Activated naive CD8-positive, alpha-beta T cell treated with anti-CD3 and anti-CD28 coated beads, Interleukin-2, amount 50 U/mL, for 24 hours (primary cell): ENCODE results near the gene TBCD.
A peak's percentile ranks its signal among the peaks of the same experiment; 100 is the strongest.

ENCODE experiments used
- ATAC-seq: fragments of 150-1000 bp; cut with Tn5 transposase; one replicate; pipeline ENCODE4 v1.10.0; 2021
- DNase-seq: peaks from one replicate; pipeline ENCODE4 v3.0.0; 2021
- H3K27ac Mint-ChIP-seq: one replicate; pipeline ENCODE4 v1.8.0; 2021; ENCODE audit warnings: mild to moderate bottlenecking, mixed read lengths
- H3K27me3 Mint-ChIP-seq: one replicate; pipeline ENCODE4 v1.8.0; 2021; ENCODE audit warnings: mixed read lengths
- H3K36me3 Mint-ChIP-seq: one replicate; pipeline ENCODE4 v1.8.0; 2021; ENCODE audit warnings: low read depth, mixed read lengths
- H3K4me1 Mint-ChIP-seq: one replicate; pipeline ENCODE4 v1.8.0; 2021; ENCODE audit warnings: mixed read lengths
- H3K4me3 Mint-ChIP-seq: one replicate; pipeline ENCODE4 v1.8.0; 2021; ENCODE audit warnings: mild to moderate bottlenecking, moderate library complexity, mixed read lengths
- H3K9me3 Mint-ChIP-seq: one replicate; pipeline ENCODE4 v1.8.0; 2021; ENCODE audit warnings: mixed read lengths

TBCD gene

DNA sequence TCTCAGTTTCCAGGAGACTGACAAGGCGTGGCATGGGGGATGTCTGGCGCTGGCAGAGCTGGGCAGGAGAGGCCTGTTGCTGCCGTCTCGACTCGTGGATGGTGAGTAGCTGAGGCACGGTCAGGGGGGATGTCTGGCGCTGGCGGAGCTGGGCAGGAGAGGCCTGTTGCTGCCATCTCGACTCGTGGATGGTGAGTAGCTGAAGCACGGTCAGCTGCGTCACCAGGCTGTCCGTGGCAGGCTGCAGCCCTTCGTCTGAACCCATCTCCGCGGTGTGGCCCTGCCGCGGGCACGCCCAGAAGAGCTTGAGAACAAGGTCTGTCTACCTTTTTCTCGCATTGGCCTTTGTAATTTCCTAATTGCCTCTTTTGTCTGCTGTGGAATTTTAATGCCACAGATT lies 63.0 kb downstream of the TBCD start:
- no peaks in the 10 kb centered on the region for H3K27me3 Mint-ChIP-seq

GRCh38 chr17:82815354-82815753 lies 63.5 kb downstream of the TBCD start:
- H3K36me3 Mint-ChIP-seq: peaks cover 45% of the 10 kb centered on the region
- no peak overlapping the region for H3K4me3 Mint-ChIP-seq
- ATAC-seq: no peak

More for the DNA sequence above, 63.0 kb downstream of the TBCD start:
- peaks cover 10% of the 10 kb centered on the region for H3K4me1 Mint-ChIP-seq
- DNase-seq: no peak
- ATAC-seq: no peak
- H3K36me3 Mint-ChIP-seq: peaks cover 41% of the 10 kb centered on the region
- H3K9me3 Mint-ChIP-seq: no peaks in the 10 kb centered on the region
- H3K4me3 Mint-ChIP-seq: no peak overlapping the region
- peak overlapping the region; percentile 31 for H3K27ac Mint-ChIP-seq

DNA sequence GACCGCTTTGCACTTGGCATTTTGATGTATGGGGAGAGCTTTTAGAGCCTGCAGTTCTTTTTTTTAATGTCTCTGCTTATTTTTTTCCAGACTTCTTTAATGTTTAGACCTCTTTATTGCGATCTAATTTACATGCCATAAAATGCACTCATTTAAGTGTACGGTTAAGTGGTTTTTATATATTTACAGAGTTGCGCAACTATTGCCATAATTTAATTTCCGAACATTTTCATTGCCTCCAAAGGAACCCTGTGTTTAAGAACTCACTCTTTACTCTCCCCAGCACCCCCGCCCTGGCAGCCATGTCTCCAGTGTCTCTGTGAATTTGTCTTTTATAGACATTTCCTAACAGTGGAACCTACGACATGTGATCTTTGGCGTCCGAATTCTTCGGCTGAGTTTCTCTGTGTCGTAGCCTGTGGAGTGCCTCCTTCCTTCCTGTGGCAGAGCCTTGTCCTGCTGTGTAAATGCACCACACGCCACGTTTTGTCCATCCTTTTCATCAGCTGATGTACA lies 64.0 kb downstream of the TBCD start:
- peaks cover 10% of the 10 kb centered on the region for H3K4me1 Mint-ChIP-seq

More at GRCh38 chr17:82815354-82815753, 63.5 kb downstream of the TBCD start:
- peaks cover 2% of the 10 kb centered on the region for H3K9me3 Mint-ChIP-seq
- H3K4me1 Mint-ChIP-seq: peaks cover 10% of the 10 kb centered on the region
- no peak for DNase-seq
- no peak overlapping the region for H3K27ac Mint-ChIP-seq
- no peaks in the 10 kb centered on the region for H3K27me3 Mint-ChIP-seq

DNA sequence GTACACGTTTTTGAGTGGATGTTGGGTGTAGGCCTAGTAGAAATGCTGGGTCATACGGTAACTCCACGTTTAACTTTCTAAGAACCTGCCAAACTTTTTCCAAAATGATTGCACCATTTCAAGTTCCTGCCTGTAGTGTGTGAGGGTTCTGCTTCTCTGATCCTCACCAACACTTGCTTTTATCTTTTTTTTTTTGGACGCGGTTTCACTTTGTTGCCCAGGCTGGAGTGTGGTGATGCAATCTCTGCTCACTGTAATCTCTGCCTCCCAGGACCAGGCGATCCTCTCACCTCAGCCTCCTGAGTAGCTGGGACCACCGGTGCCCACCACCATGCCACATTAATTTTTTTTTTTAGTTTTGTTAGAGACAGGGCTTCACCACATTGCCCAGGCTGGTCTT lies 64.5 kb downstream of the TBCD start:
- H3K36me3 Mint-ChIP-seq: peaks cover 55% of the 10 kb centered on the region
- H3K9me3 Mint-ChIP-seq: peaks cover 5% of the 10 kb centered on the region
- H3K27ac Mint-ChIP-seq: peak overlapping the region; percentile 6
- ATAC-seq (no peak), DNase-seq (no peak)
- H3K4me3 Mint-ChIP-seq: no peak overlapping the region
- H3K4me1 Mint-ChIP-seq: peaks cover 10% of the 10 kb centered on the region
- no peaks in the 10 kb centered on the region for H3K27me3 Mint-ChIP-seq

More for the DNA sequence above, 64.0 kb downstream of the TBCD start:
- Mint-ChIP-seq H3K27me3 (no peaks in the 10 kb centered on the region), H3K4me3 (no peak overlapping the region), H3K9me3 (peaks cover 5% of the 10 kb centered on the region), H3K36me3 (peaks cover 50% of the 10 kb centered on the region), H3K27ac (peak overlapping the region; percentile 6)
- DNase-seq (no peak), ATAC-seq (no peak)

DNA sequence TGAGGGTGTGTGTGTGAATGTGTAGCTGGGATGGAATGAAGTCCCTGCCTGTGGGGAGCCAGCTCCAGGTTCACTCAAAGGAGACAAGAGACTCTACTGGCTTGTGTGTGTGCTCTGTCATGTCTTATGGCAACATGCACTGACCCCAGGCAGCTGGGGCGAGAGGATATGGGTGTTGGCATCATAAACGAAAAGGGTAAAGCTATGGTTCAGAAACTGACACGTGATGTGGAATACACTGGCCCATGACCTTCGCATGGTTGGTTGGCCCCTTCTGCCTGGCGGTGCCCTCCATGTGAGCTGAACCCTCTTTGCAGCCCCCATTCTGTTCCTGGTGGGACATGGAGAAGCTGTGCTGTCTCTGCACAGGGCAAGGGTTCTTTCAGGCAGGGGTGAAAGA lies 66.1 kb downstream of the TBCD start:
- H3K9me3 Mint-ChIP-seq: peaks cover 5% of the 10 kb centered on the region
- peaks cover 56% of the 10 kb centered on the region for H3K36me3 Mint-ChIP-seq
- no peak overlapping the region for H3K27ac Mint-ChIP-seq
- no peak for DNase-seq
- no peak overlapping the region for H3K4me3 Mint-ChIP-seq
- no peaks in the 10 kb centered on the region for H3K27me3 Mint-ChIP-seq
- no peak for ATAC-seq
- H3K4me1 Mint-ChIP-seq: peaks cover 10% of the 10 kb centered on the region

GRCh38 chr17:82820278-82821251 lies 68.7 kb downstream of the TBCD start:
- no peak overlapping the region for H3K27ac Mint-ChIP-seq
- DNase-seq (no peak), ATAC-seq (no peak)
- peaks cover 5% of the 10 kb centered on the region for H3K9me3 Mint-ChIP-seq
- H3K4me3 Mint-ChIP-seq: no peak overlapping the region
- peaks cover 48% of the 10 kb centered on the region for H3K36me3 Mint-ChIP-seq
- H3K4me1 Mint-ChIP-seq: peaks cover 9% of the 10 kb centered on the region
- H3K27me3 Mint-ChIP-seq: no peaks in the 10 kb centered on the region

GRCh38 chr17:82821554-82821953 lies 69.7 kb downstream of the TBCD start:
- no peak for ATAC-seq
- Mint-ChIP-seq H3K9me3 (peaks cover 5% of the 10 kb centered on the region), H3K4me1 (peaks cover 9% of the 10 kb centered on the region), H3K27me3 (no peaks in the 10 kb centered on the region), H3K27ac (no peak overlapping the region), H3K4me3 (no peak overlapping the region), H3K36me3 (peaks cover 42% of the 10 kb centered on the region)
- no peak for DNase-seq

DNA sequence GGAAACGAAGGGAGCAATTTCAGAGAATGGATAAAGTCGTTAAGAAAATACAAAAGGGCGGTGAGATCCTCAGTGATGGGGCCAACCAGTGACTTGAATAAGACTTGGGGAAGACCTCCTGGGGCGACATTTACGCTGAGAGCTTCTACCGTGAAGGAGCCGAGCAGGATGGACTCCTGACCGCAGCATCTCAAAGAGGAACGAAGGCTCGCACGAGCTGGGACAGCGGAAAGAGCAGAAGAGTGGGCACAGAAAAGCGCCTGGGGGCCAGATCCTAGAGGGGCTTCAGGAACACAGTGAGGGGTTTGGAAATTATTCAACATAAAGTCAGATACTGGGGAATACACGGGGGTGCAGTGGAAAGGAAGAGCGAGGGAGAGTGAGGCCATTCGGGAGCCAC lies 70.4 kb downstream of the TBCD start:
- Mint-ChIP-seq H3K9me3 (peaks cover 5% of the 10 kb centered on the region), H3K36me3 (peaks cover 45% of the 10 kb centered on the region), H3K27ac (no peak overlapping the region), H3K4me3 (no peak overlapping the region), H3K4me1 (peaks cover 9% of the 10 kb centered on the region), H3K27me3 (no peaks in the 10 kb centered on the region)
- no peak for DNase-seq
- ATAC-seq: no peak

GRCh38 chr17:82823004-82823403 lies 71.1 kb downstream of the TBCD start:
- H3K9me3 Mint-ChIP-seq: peaks cover 5% of the 10 kb centered on the region
- no peaks in the 10 kb centered on the region for H3K27me3 Mint-ChIP-seq
- H3K4me3 Mint-ChIP-seq: no peak overlapping the region
- H3K4me1 Mint-ChIP-seq: peaks cover 4% of the 10 kb centered on the region
- ATAC-seq: no peak
- H3K36me3 Mint-ChIP-seq: peaks cover 45% of the 10 kb centered on the region
- no peak overlapping the region for H3K27ac Mint-ChIP-seq
- DNase-seq: no peak

- no peak for ATAC-seq
These were observed 73.8 kb downstream of the TBCD start for GRCh38 chr17:82825540-82826124.

DNA sequence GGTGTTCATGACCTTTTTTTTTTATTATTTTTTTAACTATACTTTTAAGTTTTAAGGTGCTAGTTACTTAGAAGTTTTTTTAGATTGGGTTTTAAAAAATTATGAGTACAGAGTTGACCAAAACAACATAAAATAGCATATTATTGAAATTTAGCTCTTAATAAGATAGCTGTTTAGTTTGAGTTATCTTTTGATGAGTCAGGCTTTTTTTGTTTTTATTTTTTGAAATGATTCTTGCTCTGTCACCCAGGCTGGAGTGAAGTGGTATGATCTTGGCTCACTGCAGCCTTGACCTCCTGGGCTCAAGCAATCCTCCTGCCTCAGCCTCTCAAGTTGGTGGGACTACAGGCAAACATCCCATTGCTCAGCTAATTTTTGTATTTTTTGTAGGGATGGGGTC lies 74.3 kb downstream of the TBCD start:
- Mint-ChIP-seq H3K27me3 (no peaks in the 10 kb centered on the region), H3K9me3 (no peaks in the 10 kb centered on the region), H3K27ac (no peak overlapping the region), H3K4me1 (no peaks in the 10 kb centered on the region), H3K36me3 (peaks cover 32% of the 10 kb centered on the region), H3K4me3 (no peak overlapping the region)
- ATAC-seq (no peak), DNase-seq (no peak)

More at GRCh38 chr17:82825540-82826124, 73.8 kb downstream of the TBCD start:
- Mint-ChIP-seq H3K36me3 (peaks cover 36% of the 10 kb centered on the region), H3K27me3 (no peaks in the 10 kb centered on the region), H3K27ac (no peak overlapping the region), H3K9me3 (no peaks in the 10 kb centered on the region), H3K4me3 (no peak overlapping the region), H3K4me1 (no peaks in the 10 kb centered on the region)
- no peak for DNase-seq

DNA sequence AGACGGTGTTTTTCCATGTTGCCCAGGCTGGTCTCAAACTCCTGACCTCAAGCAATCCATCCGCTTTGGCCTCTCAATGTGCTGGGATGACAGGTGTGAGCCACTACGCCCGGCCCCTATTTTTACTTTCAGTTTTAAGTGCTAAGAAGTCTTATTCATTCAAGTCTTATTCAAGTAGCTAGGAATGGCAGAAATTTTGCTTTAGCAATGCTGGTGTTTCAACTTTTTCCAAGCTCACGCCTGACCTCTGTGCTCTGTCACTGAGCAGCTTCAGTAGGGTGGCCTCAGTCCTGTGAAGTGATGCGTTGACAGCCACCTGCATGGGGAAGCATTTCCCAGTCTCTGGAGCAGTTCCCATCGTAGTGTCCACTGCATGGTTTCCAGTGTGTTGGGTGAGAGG lies 75.1 kb downstream of the TBCD start:
- Mint-ChIP-seq H3K4me1 (no peaks in the 10 kb centered on the region), H3K4me3 (no peak overlapping the region), H3K9me3 (no peaks in the 10 kb centered on the region), H3K36me3 (peaks cover 29% of the 10 kb centered on the region), H3K27ac (no peak overlapping the region), H3K27me3 (no peaks in the 10 kb centered on the region)
- ATAC-seq (no peak), DNase-seq (no peak)

GRCh38 chr17:82828875-82829487 lies 77.1 kb downstream of the TBCD start:
- Mint-ChIP-seq H3K27me3 (no peaks in the 10 kb centered on the region), H3K36me3 (peaks cover 32% of the 10 kb centered on the region), H3K9me3 (no peaks in the 10 kb centered on the region), H3K4me3 (no peak overlapping the region), H3K4me1 (no peaks in the 10 kb centered on the region), H3K27ac (no peak overlapping the region)
- ATAC-seq (no peak), DNase-seq (no peak)

- no peaks in the 10 kb centered on the region for H3K27me3 Mint-ChIP-seq
- peaks cover 32% of the 10 kb centered on the region for H3K36me3 Mint-ChIP-seq
- H3K4me1 Mint-ChIP-seq: no peaks in the 10 kb centered on the region
- no peaks in the 10 kb centered on the region for H3K9me3 Mint-ChIP-seq
- ATAC-seq (no peak), DNase-seq (no peak)
- no peak overlapping the region for H3K4me3 Mint-ChIP-seq
- H3K27ac Mint-ChIP-seq: no peak overlapping the region
These were observed 78.4 kb downstream of the TBCD start for GRCh38 chr17:82830249-82830661.
